GM10266 (cell line): ENCODE data around the gene RPP25.
A peak's percentile ranks its signal among the peaks of the same experiment; 100 is the strongest.

Source experiments
- DNase-seq: peaks from one replicate; pipeline ENCODE4 v3.0.0; 2012; ENCODE audit errors: extremely low spot score
- CTCF ChIP-seq: IDR thresholded peaks from 2 replicates; pipeline ENCODE4 v1.5.1; 2012; ENCODE audit warnings: mild to moderate bottlenecking, low read depth; ENCODE audit not compliant: control insufficient read depth, insufficient read depth; ENCODE audit errors: missing control alignments

RPP25 gene

GRCh38 chr15:74995182-74995778 lies 38.7 kb upstream of the RPP25 start, which contains the start of gene SCAMP5:
Gene SCAMP5 (plus strand): TSS chr15:74995563. CDS start chr15:75011840, 16,277 bp downstream.
- DNase-seq: peak; percentile 99
- no peak for TF ChIP-seq CTCF

- no peak for TF ChIP-seq CTCF
- DNase-seq: no peak
These were observed 38.1 kb upstream of the RPP25 start for GRCh38 chr15:74994685-74995084.

GRCh38 chr15:74994236-74994635 lies 37.7 kb upstream of the RPP25 start:
- TF ChIP-seq CTCF: no peak
- no peak for DNase-seq

GRCh38 chr15:74992619-74993018 lies 36.0 kb upstream of the RPP25 start:
- no peak for TF ChIP-seq CTCF
- no peak for DNase-seq

GRCh38 chr15:74989527-74989926 lies 33.0 kb upstream of the RPP25 start:
- TF ChIP-seq CTCF: no peak
- no peak for DNase-seq

GRCh38 chr15:74988007-74988800 lies 31.6 kb upstream of the RPP25 start:
- no peak for DNase-seq
- peak; percentile 30 for TF ChIP-seq CTCF

GRCh38 chr15:74983725-74984231 lies 27.2 kb upstream of the RPP25 start:
- no peak for TF ChIP-seq CTCF
- DNase-seq: no peak
